ENCODE results near the gene SKP1.

Gene SKP1

GRCh38 chr5:134113902-134114875 lies 62.6 kb downstream of the SKP1 start, which contains the start of gene TCF7:
Gene TCF7 (plus strand): TSS chr5:134114681. CDS start chr5:134114907, 226 bp downstream.
- peak; percentile 98 for DNase-seq (ENCODE audit: low spot score)

DNA sequence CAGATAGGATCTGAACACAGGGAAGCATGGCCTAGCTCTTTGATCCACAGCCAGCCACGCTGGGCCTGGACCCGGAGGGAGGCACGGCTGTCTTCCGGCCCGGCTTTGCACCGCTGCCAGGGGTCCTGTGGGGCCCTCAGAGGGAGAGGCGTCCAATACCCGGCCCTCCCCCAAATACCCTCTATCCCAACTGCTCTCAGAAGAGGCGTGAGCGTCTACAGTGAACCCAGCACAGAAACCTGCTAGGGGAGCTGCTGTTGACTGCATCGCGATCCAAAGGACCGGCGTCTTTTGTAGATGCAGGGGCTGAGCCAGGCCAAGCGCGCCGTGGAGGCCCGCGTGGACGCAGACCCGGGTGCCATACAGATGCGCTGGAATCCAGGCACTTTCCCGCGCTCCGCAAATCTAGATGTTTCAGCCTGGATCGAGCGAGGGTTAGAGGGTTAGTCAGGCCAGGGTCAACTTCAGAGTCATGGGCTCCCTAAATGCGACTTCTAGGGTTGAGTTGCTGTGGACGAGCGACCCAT lies 63.3 kb downstream of the SKP1 start:
- no peak for DNase-seq (ENCODE audit: low spot score)

GRCh38 chr5:134112726-134113362 lies 63.9 kb downstream of the SKP1 start:
- no peak for DNase-seq (ENCODE audit: low spot score)

DNA sequence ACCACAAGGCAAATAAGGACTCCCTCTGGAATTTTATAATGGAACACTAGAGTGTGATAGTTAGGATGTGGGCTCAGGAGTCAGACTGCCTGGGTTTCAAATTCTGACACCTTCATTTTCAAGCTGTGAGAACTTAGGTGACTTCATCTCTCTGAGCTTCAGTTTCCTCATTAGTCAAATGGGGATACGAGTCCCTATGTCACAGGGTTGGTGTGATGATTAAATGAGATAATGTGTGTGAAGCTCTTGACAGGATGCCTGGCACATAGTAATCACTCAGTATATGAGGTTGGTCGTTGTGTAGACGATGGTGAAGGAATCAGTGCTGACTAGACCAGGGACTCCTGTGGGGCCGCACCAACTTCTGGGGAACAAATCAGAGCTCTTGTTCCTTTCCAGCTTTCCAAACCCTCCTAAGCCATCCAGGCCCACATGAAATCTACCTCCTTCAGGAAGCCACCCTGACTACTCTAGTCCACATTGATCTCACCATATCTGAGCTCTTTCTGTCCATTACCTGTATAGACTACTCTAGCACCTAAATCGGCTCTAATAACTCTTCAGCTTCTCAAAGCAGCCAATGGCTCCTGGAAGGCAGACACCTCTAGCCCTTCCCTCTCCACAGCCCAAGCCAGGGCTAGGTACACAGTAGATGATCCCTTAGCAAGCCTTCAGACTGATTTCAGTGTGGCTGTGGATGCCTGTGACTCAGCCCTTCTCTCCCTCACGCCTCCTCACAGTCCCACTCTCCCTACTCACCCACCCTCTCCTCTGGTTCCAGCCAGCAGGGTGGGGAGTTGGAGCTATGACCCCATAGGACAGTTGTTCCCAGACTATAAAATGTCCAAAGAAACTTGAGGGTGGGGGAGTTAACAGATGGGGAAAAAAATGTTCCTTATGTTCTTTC lies 64.8 kb downstream of the SKP1 start:
- DNase-seq (ENCODE audit: low spot score) = peak; percentile 66

GRCh38 chr5:134110382-134110781 lies 66.4 kb downstream of the SKP1 start:
- DNase-seq (ENCODE audit: low spot score) = no peak

GRCh38 chr5:134107779-134108178 lies 69.0 kb downstream of the SKP1 start:
- DNase-seq (ENCODE audit: low spot score) = no peak

DNA sequence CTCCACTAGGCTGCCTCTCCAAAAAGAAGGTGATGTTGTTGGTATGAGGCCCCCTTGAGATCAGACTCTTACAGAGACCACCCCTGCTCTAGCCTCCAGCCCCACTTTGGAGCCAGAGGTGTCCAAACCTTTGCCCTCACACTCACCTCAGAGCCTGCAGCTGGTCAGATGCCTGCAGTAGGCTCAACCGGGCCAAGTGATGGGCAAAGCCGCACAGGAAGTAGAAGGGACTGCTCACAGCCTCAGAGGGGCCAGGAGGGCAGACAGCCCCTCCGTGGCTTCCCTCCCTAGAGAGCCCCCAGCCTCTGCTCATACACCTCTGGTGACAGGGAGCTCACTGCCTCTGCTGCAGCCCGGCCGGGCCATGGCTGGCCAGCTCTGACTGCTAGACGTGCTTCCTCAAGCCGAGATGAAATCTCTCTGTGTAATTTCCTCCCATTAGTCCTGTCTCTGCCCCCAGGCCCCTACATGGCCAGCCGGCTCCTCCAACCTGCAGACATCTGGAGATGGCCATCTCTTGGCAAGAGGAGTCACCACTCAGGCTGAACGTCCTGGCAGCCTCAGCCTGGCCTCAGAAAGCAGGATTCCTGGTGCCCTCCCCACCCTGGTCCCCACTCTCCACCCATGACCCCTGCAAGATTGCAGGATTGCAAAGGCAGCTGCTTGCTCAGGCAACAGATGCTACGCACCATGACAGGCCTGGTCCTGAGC lies 69.6 kb downstream of the SKP1 start:
- DNase-seq (ENCODE audit: low spot score) = no peak

DNA sequence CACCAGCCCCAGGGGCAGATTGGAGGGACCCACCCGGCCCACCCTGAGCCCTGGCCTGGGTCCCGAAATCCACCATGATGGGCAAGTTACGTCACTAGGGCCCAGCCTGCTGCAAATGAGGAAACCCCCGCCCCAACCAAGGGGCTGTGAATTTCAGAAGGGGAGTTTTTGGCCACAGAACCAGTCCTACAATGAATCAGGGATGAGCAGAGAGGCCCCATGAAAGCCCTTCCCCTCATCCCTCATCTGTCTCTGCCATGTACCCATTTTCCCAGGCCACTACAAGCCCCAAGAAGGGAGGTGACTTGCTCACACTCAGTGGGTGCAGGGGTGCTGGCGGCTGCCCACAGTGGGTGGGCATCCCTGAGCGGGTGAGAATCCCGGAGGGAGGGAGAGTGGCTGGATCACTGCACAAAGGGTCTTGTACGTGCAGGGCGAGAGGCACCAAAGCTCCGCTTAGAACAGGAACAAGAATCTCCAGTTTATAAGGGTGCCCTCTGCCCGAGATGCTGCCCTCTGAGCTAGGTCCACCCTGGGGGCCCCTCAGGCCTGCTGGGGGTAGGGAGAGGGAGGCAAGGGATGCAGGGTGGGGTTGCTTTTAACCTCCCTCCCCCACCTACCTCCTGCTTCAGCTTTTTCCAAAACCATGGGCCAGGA lies 72.6 kb downstream of the SKP1 start:
- DNase-seq (ENCODE audit: low spot score) = no peak

GRCh38 chr5:134103397-134103796 lies 73.4 kb downstream of the SKP1 start:
- DNase-seq (ENCODE audit: low spot score) = no peak

GRCh38 chr5:134101686-134102439 lies 74.9 kb downstream of the SKP1 start:
- peak; percentile 81 for DNase-seq (ENCODE audit: low spot score)

DNA sequence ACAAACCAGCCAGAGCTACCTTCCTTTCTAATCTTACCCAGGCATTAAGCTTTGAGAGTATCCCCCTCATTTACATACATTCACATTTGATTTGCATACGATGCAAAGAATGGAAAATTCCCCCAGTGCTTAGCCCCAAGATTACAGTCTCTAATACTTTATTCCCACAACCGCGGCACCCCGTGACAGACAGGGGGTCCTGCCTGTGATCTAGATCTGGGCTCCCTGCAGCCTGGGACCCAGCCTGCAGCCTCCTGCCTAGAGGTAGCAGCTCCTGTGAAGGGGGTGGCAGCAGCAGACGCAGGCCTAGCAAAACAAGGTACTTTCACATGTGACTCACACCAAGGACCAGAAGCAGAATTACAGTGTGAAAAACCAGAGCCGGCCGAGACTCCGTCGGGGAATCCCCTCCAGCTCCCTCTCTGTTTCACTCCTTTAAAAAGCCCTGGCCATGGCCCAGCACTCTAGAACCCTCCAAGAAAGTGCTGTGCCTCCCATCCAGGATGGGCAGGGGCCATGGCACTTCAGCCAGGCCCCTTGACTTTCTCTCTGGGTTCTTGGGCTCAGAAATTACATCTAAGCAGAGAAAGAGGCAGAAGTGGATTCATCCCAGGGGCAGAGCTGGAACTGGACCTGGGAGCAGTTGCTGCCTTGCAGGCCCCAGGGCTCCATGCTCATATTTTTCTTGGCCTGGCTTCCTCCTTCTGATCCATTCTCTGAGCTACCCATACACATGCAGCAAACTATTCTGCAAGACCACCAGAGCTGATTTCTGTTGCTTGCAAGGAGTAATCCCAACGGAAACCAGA lies 76.3 kb downstream of the SKP1 start:
- DNase-seq (ENCODE audit: low spot score) = peak; percentile 43

DNA sequence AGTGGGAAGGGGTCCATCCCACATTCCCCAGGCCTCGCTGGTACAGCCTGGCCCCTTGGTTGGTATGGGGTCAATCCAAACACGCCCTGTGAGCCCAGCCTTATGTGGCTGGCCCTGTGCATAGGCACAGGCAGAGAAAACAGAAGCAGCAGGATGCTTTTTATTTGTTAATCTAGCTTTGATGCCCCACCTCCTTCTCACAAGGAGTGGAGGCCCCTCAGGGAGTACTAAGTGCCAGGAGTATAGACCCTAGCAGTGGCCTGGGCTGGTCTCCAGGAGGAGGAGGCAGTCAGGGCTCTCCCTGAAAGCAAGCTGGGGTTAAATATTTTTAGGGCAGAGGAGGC lies 76.8 kb downstream of the SKP1 start:
- DNase-seq (ENCODE audit: low spot score) = no peak

- no peak for DNase-seq (ENCODE audit: low spot score)
Measured at GRCh38 chr5:134099288-134099872, 77.4 kb downstream of the SKP1 start.
